Lower leg skin (tissue), 3 donors: Measurements from ENCODE around the gene AGPAT2.

Source experiments
- POLR2A ChIP-seq, 2 donors: fragments of 450-650 bp; IDR thresholded peaks; one replicate each; pipeline ENCODE4 v1.6.1; 2016 to 2017; ENCODE audit warnings: antibody characterized with exemption in 2 of 2, mild to moderate bottlenecking in 1 of 2, moderate library complexity in 1 of 2
- TF ChIP-seq, protein P1 (sequence below), 3 donors: fragments of 450-650 bp; IDR thresholded peaks; one replicate each; pipeline ENCODE4 v1.5.1; 2016; ENCODE audit warnings: antibody characterized with exemption in 3 of 3, mild to moderate bottlenecking in 3 of 3, moderate library complexity in 2 of 3

DNA sequence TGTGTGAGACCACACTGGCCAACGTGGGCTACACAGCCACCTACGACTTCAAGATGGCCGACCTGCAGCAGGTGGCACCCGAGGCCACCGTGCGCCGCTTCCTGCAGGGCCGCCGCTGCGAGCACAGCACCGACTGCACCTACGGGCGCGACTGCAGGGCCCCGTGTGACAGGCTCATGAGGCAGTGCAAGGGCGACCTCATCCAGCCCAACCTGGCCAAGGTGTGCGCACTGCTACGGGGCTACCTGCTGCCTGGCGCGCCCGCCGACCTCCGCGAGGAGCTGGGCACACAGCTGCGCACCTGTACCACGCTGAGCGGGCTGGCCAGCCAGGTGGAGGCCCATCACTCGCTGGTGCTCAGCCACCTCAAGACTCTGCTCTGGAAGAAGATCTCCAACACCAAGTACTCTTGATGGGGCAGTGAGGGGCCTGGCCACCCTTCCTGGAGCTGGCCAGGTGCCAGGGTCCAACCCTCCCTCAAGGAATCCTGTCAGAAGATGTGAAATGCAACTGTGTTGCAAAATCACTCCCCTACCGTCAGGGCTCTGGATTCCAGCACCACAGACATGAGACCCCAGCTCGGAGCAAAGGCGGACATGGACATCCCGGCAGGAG lies 36.2 kb upstream of the AGPAT2 start:
- TF ChIP-seq, protein P1, sequence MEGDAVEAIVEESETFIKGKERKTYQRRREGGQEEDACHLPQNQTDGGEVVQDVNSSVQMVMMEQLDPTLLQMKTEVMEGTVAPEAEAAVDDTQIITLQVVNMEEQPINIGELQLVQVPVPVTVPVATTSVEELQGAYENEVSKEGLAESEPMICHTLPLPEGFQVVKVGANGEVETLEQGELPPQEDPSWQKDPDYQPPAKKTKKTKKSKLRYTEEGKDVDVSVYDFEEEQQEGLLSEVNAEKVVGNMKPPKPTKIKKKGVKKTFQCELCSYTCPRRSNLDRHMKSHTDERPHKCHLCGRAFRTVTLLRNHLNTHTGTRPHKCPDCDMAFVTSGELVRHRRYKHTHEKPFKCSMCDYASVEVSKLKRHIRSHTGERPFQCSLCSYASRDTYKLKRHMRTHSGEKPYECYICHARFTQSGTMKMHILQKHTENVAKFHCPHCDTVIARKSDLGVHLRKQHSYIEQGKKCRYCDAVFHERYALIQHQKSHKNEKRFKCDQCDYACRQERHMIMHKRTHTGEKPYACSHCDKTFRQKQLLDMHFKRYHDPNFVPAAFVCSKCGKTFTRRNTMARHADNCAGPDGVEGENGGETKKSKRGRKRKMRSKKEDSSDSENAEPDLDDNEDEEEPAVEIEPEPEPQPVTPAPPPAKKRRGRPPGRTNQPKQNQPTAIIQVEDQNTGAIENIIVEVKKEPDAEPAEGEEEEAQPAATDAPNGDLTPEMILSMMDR (IDR thresholded peaks at IDR 0.05), result no peak
- TF ChIP-seq POLR2A (IDR thresholded peaks at IDR 0.05), result no peak
